Measurements from ENCODE around the gene RELL1.
"Not testable (repeated sequence)": the region's sequence is repeated elsewhere in the genome, so short reads cannot be mapped to it uniquely, and the experiment has no call there.

Gene RELL1

GRCh38 chr4:37693030-37693429 is 6.9 kb upstream of the RELL1 start:
- no peak for DNase-seq (ENCODE audit: low spot score)

- DNase-seq (ENCODE audit: low spot score): no peak
Measured at GRCh38 chr4:37690976-37691375, 4.8 kb upstream of the RELL1 start.

- DNase-seq (ENCODE audit: low spot score): no peak
Measured at GRCh38 chr4:37689353-37690095, 3.3 kb upstream of the RELL1 start.

GRCh38 chr4:37687681-37688080 is 1.5 kb upstream of the RELL1 start:
- no peak for DNase-seq (ENCODE audit: low spot score)

- peak; percentile 18 for DNase-seq (ENCODE audit: low spot score)
Measured at GRCh38 chr4:37687194-37687562, 1.0 kb upstream of the RELL1 start.

GRCh38 chr4:37685823-37686372 is 278 bp downstream of the RELL1 start:
- DNase-seq (ENCODE audit: low spot score): no peak

- DNase-seq (ENCODE audit: low spot score): no peak
Measured at GRCh38 chr4:37685161-37685822, 884 bp downstream of the RELL1 start.

- no peak for DNase-seq (ENCODE audit: low spot score)
Measured at GRCh38 chr4:37684154-37684553, 2.0 kb downstream of the RELL1 start.

GRCh38 chr4:37682701-37683401 is 3.3 kb downstream of the RELL1 start:
- no peak for DNase-seq (ENCODE audit: low spot score)

- no peak for DNase-seq (ENCODE audit: low spot score)
Measured at GRCh38 chr4:37680089-37680488, 6.1 kb downstream of the RELL1 start.

- no peak for DNase-seq (ENCODE audit: low spot score)
Measured at GRCh38 chr4:37679301-37679700, 6.9 kb downstream of the RELL1 start.

GRCh38 chr4:37678624-37679023 is 7.6 kb downstream of the RELL1 start:
- no peak for DNase-seq (ENCODE audit: low spot score)

GRCh38 chr4:37675587-37676290 is 10.4 kb downstream of the RELL1 start:
- DNase-seq (ENCODE audit: low spot score): no peak

- DNase-seq (ENCODE audit: low spot score): no peak
Measured at GRCh38 chr4:37674439-37674838, 11.7 kb downstream of the RELL1 start.

- no peak for DNase-seq (ENCODE audit: low spot score)
Measured at GRCh38 chr4:37673538-37674192, 12.5 kb downstream of the RELL1 start.

- no peak for DNase-seq (ENCODE audit: low spot score)
Measured at GRCh38 chr4:37671072-37671471, 15.1 kb downstream of the RELL1 start.

- DNase-seq (ENCODE audit: low spot score): no peak
Measured at GRCh38 chr4:37670249-37670648, 15.9 kb downstream of the RELL1 start.

- not testable (repeated sequence) for DNase-seq (ENCODE audit: low spot score)
Measured at GRCh38 chr4:37669124-37669523, 17.1 kb downstream of the RELL1 start.

- no peak for DNase-seq (ENCODE audit: low spot score)
Measured at GRCh38 chr4:37667197-37668100, 18.7 kb downstream of the RELL1 start.

GRCh38 chr4:37666625-37667071 is 19.5 kb downstream of the RELL1 start:
- DNase-seq (ENCODE audit: low spot score): no peak

Data from SK-N-DZ (cell line).